Measurements from ENCODE around the gene POLA2.

POLA2 gene

DNA sequence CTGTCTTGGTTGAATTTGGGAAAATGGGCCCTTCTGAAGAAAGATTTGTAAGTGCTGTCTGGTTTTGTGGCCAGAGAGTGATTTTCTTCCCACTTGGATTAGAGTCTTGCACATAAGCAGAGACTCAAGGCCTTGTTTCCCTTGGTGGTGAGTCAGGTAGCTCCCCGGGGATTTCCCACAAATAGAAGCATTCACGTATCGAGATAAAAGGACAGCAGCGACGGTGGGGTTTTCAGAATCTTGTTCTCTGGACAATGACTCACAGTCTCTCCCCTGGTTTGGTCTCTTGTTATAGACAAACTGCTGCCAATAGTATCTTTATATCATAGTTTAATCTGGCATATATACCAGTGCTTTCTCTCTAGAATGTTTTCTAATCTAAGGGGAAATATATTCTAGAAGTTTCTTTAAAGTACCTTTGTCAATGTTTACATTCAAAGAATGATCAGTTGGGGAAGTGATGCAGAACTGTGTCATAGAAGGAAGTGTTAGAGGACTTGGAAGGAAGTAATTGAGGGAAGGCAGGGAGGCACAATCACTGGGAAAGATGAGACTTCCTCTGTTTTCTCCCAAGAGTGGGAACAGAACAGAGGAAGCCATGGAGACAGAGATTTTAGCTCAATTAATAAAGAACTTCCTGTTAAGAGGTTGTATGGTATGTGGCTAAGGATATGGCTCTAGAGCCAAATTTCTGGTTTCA lies 18.1 kb downstream of the POLA2 start:
- TF ChIP-seq SNAI2 (CRISPR knock-in tag; IDR thresholded peaks at IDR 0.05) (0 out of 2 replicates have a peak, but pooled peaks have one; percentile 34), GLIS3 (CRISPR knock-in tag; IDR thresholded peaks at IDR 0.05) (no peak), ISL1 (CRISPR knock-in tag; IDR thresholded peaks at IDR 0.05) (peak; percentile 31; the same call in 1 of the 2 replicates)
- TF ChIP-seq, protein P1, sequence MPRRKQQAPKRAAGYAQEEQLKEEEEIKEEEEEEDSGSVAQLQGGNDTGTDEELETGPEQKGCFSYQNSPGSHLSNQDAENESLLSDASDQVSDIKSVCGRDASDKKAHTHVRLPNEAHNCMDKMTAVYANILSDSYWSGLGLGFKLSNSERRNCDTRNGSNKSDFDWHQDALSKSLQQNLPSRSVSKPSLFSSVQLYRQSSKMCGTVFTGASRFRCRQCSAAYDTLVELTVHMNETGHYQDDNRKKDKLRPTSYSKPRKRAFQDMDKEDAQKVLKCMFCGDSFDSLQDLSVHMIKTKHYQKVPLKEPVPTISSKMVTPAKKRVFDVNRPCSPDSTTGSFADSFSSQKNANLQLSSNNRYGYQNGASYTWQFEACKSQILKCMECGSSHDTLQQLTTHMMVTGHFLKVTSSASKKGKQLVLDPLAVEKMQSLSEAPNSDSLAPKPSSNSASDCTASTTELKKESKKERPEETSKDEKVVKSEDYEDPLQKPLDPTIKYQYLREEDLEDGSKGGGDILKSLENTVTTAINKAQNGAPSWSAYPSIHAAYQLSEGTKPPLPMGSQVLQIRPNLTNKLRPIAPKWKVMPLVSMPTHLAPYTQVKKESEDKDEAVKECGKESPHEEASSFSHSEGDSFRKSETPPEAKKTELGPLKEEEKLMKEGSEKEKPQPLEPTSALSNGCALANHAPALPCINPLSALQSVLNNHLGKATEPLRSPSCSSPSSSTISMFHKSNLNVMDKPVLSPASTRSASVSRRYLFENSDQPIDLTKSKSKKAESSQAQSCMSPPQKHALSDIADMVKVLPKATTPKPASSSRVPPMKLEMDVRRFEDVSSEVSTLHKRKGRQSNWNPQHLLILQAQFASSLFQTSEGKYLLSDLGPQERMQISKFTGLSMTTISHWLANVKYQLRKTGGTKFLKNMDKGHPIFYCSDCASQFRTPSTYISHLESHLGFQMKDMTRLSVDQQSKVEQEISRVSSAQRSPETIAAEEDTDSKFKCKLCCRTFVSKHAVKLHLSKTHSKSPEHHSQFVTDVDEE (CRISPR knock-in tag; IDR thresholded peaks at IDR 0.05), result no peak
- peak; percentile 55 for ATAC-seq

DNA sequence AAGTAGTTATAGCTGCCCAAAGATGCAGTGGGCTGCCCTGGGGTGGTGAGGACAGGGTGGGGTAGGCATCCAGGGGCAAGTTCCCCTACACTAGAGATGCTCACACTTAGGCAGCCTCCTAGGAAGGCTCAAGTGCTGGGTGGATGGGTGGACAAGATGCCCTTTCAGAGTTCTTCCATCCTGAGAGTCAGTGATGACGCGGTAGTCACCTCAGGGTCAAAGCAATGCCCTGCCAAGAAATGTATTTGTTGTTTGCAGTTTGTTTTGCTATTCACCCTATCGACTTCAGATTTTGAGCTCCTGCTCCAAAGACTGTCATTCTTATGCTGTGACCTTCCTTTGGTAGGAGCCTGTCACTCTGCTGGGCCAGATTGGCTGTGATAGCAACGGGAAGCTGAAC lies 18.9 kb downstream of the POLA2 start:
- ATAC-seq, result no peak
- no peak for TF ChIP-seq GLIS3 (CRISPR knock-in tag; IDR thresholded peaks at IDR 0.05)
- TF ChIP-seq OSR1 (CRISPR knock-in tag; IDR thresholded peaks at IDR 0.05), result no peak
- no peak for TF ChIP-seq ZNF565 (CRISPR knock-in tag; conservative IDR thresholded peaks at IDR 0.05; ENCODE audit: low read depth)
- TF ChIP-seq, protein P2, sequence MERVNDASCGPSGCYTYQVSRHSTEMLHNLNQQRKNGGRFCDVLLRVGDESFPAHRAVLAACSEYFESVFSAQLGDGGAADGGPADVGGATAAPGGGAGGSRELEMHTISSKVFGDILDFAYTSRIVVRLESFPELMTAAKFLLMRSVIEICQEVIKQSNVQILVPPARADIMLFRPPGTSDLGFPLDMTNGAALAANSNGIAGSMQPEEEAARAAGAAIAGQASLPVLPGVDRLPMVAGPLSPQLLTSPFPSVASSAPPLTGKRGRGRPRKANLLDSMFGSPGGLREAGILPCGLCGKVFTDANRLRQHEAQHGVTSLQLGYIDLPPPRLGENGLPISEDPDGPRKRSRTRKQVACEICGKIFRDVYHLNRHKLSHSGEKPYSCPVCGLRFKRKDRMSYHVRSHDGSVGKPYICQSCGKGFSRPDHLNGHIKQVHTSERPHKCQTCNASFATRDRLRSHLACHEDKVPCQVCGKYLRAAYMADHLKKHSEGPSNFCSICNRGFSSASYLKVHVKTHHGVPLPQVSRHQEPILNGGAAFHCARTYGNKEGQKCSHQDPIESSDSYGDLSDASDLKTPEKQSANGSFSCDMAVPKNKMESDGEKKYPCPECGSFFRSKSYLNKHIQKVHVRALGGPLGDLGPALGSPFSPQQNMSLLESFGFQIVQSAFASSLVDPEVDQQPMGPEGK (CRISPR knock-in tag; IDR thresholded peaks at IDR 0.05; ENCODE audit: borderline replicate concordance), result no peak
- TF ChIP-seq RARB (CRISPR knock-in tag; IDR thresholded peaks at IDR 0.05), result no peak
- no peak for TF ChIP-seq ZNF8 (CRISPR knock-in tag; IDR thresholded peaks at IDR 0.05)
- TF ChIP-seq, protein P3, sequence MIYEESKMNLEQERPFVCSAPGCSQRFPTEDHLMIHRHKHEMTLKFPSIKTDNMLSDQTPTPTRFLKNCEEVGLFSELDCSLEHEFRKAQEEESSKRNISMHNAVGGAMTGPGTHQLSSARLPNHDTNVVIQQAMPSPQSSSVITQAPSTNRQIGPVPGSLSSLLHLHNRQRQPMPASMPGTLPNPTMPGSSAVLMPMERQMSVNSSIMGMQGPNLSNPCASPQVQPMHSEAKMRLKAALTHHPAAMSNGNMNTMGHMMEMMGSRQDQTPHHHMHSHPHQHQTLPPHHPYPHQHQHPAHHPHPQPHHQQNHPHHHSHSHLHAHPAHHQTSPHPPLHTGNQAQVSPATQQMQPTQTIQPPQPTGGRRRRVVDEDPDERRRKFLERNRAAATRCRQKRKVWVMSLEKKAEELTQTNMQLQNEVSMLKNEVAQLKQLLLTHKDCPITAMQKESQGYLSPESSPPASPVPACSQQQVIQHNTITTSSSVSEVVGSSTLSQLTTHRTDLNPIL (CRISPR knock-in tag; IDR thresholded peaks at IDR 0.05; ENCODE audit: low read depth), result no peak
- TF ChIP-seq ESRRG (CRISPR knock-in tag; IDR thresholded peaks at IDR 0.05), result no peak
- TF ChIP-seq ISL1 (CRISPR knock-in tag; IDR thresholded peaks at IDR 0.05), result no peak
- TF ChIP-seq PPARA (CRISPR knock-in tag; IDR thresholded peaks at IDR 0.05; ENCODE audit: borderline replicate concordance), result no peak
- no peak for TF ChIP-seq ZC3H10 (CRISPR knock-in tag; IDR thresholded peaks at IDR 0.05)
- TF ChIP-seq SNAI2 (CRISPR knock-in tag; IDR thresholded peaks at IDR 0.05), result no peak
- no peak for TF ChIP-seq ARNTL (CRISPR knock-in tag; IDR thresholded peaks at IDR 0.05; ENCODE audit: borderline replicate concordance, low read depth)
- no peak for TF ChIP-seq ZNF70 (CRISPR knock-in tag; IDR thresholded peaks at IDR 0.05)
- no peak for TF ChIP-seq BACH2 (CRISPR knock-in tag; IDR thresholded peaks at IDR 0.05; ENCODE audit: borderline replicate concordance)
- TF ChIP-seq, protein P1 (CRISPR knock-in tag; IDR thresholded peaks at IDR 0.05), result no peak

DNA sequence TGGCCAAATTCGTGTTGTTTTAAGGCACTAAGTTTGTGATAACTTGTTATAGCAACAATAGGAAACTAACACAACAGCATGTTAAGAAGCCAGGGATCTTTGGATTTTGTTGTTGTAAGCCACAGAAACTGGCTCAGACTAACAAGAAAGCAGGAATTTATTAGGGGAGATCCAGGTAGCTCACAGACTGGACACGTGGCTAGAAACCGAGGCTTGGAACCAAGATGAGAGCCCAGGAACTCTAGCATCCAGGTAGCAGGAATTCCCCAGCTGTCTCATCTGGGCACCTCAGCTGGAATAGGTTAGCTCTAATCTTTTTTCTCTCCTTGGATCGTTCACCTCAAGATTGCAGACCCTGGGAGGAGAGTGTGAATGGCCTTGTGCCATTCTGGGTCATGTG lies 24.9 kb downstream of the POLA2 start:
- no peak for TF ChIP-seq GLIS3 (CRISPR knock-in tag; IDR thresholded peaks at IDR 0.05)
- no peak for TF ChIP-seq ESRRG (CRISPR knock-in tag; IDR thresholded peaks at IDR 0.05)
- no peak for TF ChIP-seq ZNF565 (CRISPR knock-in tag; conservative IDR thresholded peaks at IDR 0.05; ENCODE audit: low read depth)
- TF ChIP-seq OSR1 (CRISPR knock-in tag; IDR thresholded peaks at IDR 0.05), result no peak
- TF ChIP-seq, protein P4, sequence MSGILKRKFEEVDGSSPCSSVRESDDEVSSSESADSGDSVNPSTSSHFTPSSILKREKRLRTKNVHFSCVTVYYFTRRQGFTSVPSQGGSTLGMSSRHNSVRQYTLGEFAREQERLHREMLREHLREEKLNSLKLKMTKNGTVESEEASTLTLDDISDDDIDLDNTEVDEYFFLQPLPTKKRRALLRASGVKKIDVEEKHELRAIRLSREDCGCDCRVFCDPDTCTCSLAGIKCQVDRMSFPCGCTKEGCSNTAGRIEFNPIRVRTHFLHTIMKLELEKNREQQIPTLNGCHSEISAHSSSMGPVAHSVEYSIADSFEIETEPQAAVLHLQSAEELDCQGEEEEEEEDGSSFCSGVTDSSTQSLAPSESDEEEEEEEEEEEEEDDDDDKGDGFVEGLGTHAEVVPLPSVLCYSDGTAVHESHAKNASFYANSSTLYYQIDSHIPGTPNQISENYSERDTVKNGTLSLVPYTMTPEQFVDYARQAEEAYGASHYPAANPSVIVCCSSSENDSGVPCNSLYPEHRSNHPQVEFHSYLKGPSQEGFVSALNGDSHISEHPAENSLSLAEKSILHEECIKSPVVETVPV (CRISPR knock-in tag; IDR thresholded peaks at IDR 0.05), result no peak
- TF ChIP-seq, protein P1 (CRISPR knock-in tag; IDR thresholded peaks at IDR 0.05), result no peak
- TF ChIP-seq, protein P2 (CRISPR knock-in tag; IDR thresholded peaks at IDR 0.05; ENCODE audit: borderline replicate concordance), result no peak
- TF ChIP-seq TCF4 (CRISPR knock-in tag; IDR thresholded peaks at IDR 0.05; ENCODE audit: borderline replicate concordance), result no peak
- no peak for TF ChIP-seq ZNF8 (CRISPR knock-in tag; IDR thresholded peaks at IDR 0.05)
- no peak for TF ChIP-seq SNAI2 (CRISPR knock-in tag; IDR thresholded peaks at IDR 0.05)
- no peak for TF ChIP-seq ISL1 (CRISPR knock-in tag; IDR thresholded peaks at IDR 0.05)
- TF ChIP-seq RARB (CRISPR knock-in tag; IDR thresholded peaks at IDR 0.05), result no peak
- TF ChIP-seq ZFP30 (CRISPR knock-in tag; IDR thresholded peaks at IDR 0.05), result no peak
- TF ChIP-seq CSDC2 (CRISPR knock-in tag; IDR thresholded peaks at IDR 0.05), result no peak
- no peak for ATAC-seq

All from SK-N-SH treated with all-trans-retinoic acid at 6 μM for 48 hours (cell line).